Measurements from ENCODE around the gene ZNF662. TPM values are rescaled to one million over a fixed set of nuclear protein-coding genes. Genes with fewer than 3 reads are reported as not detected.
A peak's percentile ranks its signal among the peaks of the same experiment; 100 is the strongest.

ZNF662 gene
- total RNA-seq, 1 donor from 2014 or later: not detected

- no peaks in the 10 kb centered on the region for H3K36me3 Mint-ChIP-seq
These were observed 30.4 kb upstream of the ZNF662 start, which contains the start of gene CYP8B1 for GRCh38 chr3:42875325-42876151. Gene CYP8B1 (minus strand): TSS chr3:42875879. CDS start chr3:42875816, 63 bp downstream.

DNA sequence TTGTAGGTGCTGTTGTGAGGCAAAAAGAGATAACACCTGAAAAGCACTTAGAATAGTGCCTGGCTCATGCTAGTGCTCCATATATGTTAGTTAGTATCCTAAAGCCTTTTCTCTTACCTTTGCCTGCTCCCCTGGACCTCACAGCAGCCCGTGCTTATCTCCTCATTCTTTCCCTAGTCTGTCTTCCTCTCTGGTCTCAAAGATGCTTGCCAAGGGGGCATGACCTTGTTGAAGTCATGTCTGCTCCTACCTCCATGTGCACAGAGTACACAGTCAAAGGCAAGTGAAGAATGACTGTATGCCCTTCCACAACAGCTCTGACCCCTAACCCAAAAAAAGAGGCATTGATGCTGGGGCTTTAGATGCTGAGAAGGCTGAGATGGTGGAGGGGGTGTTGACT is 29.5 kb upstream of the ZNF662 start:
- Mint-ChIP-seq H3K9me3 (no peaks in the 10 kb centered on the region), H3K27me3 (peaks cover 22% of the 10 kb centered on the region), H3K4me3 (no peak overlapping the region), H3K4me1 (ENCODE audit: unreplicated experiment) (peaks cover 5% of the 10 kb centered on the region), H3K27ac (no peak overlapping the region), H3K36me3 (no peaks in the 10 kb centered on the region)
- DNase-seq (ENCODE audit: extremely low spot score, unreplicated experiment): no peak
- TF ChIP-seq, protein P1, sequence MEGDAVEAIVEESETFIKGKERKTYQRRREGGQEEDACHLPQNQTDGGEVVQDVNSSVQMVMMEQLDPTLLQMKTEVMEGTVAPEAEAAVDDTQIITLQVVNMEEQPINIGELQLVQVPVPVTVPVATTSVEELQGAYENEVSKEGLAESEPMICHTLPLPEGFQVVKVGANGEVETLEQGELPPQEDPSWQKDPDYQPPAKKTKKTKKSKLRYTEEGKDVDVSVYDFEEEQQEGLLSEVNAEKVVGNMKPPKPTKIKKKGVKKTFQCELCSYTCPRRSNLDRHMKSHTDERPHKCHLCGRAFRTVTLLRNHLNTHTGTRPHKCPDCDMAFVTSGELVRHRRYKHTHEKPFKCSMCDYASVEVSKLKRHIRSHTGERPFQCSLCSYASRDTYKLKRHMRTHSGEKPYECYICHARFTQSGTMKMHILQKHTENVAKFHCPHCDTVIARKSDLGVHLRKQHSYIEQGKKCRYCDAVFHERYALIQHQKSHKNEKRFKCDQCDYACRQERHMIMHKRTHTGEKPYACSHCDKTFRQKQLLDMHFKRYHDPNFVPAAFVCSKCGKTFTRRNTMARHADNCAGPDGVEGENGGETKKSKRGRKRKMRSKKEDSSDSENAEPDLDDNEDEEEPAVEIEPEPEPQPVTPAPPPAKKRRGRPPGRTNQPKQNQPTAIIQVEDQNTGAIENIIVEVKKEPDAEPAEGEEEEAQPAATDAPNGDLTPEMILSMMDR (conservative IDR thresholded peaks at IDR 0.05): no peak

More at GRCh38 chr3:42875325-42876151, 30.4 kb upstream of the ZNF662 start, which contains the start of gene CYP8B1:
- no peaks in the 10 kb centered on the region for H3K4me1 Mint-ChIP-seq (ENCODE audit: unreplicated experiment)
- H3K9me3 Mint-ChIP-seq: no peaks in the 10 kb centered on the region
- no peak within 1 kb of the TSS for H3K4me3 Mint-ChIP-seq
- H3K27me3 Mint-ChIP-seq: peaks cover 19% of the 10 kb centered on the region
- DNase-seq (ENCODE audit: extremely low spot score, unreplicated experiment): no peak
- TF ChIP-seq, protein P1 (conservative IDR thresholded peaks at IDR 0.05): no peak
- H3K27ac Mint-ChIP-seq: no peak within 1 kb of the TSS

DNA sequence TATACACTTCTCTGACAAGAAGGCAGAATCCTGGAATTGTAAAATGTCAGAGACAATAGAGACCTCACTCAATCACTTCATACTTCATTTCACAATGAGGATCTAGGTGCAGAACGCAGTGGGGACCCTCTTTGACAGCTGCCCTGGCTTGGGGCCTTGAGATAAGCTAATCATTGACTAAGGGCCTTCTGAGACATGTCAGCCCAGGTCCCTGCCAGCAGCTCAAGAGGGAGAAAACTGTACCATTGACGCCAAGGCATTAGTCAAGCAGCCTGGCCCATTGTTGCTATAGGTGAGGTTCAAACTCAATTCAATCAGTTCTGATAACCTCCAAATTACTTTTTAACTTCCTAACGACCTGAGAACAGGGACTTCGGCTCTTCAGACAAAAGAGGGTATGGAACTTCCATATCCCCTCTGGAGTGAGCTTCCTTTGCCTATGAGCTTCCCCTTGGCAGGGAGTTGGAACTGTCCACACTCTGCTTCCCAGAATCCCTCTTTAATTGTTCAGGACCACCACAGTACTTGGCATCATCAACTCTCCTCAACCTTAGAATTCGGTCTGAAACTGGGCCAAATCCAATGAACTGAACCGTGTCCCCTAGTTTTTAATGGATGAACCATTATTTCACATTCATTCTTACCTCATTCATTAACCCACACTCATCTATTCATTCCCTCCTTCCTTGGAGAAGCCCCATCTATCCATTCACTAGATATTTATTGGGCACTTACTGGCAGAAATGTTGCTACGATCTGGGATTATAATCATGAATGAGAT is 28.8 kb upstream of the ZNF662 start:
- no peaks in the 10 kb centered on the region for H3K36me3 Mint-ChIP-seq

GRCh38 chr3:42877881-42878280 is 28.1 kb upstream of the ZNF662 start:
- Mint-ChIP-seq H3K36me3 (no peaks in the 10 kb centered on the region), H3K4me3 (peak overlapping the region; percentile 6), H3K9me3 (no peaks in the 10 kb centered on the region), H3K27me3 (peaks cover 19% of the 10 kb centered on the region), H3K27ac (no peak overlapping the region), H3K4me1 (ENCODE audit: unreplicated experiment) (peaks cover 8% of the 10 kb centered on the region)
- TF ChIP-seq, protein P1 (conservative IDR thresholded peaks at IDR 0.05): no peak
- DNase-seq (ENCODE audit: extremely low spot score, unreplicated experiment): no peak

More for the DNA sequence above, 28.8 kb upstream of the ZNF662 start:
- DNase-seq (ENCODE audit: extremely low spot score, unreplicated experiment): no peak
- TF ChIP-seq, protein P1 (conservative IDR thresholded peaks at IDR 0.05): no peak
- H3K4me3 Mint-ChIP-seq: no peak overlapping the region
- peaks cover 22% of the 10 kb centered on the region for H3K27me3 Mint-ChIP-seq
- no peaks in the 10 kb centered on the region for H3K9me3 Mint-ChIP-seq
- H3K27ac Mint-ChIP-seq: no peak overlapping the region
- H3K4me1 Mint-ChIP-seq (ENCODE audit: unreplicated experiment): peaks cover 8% of the 10 kb centered on the region

- Mint-ChIP-seq H3K9me3 (no peaks in the 10 kb centered on the region), H3K27ac (peak overlapping the region; percentile 6), H3K4me1 (ENCODE audit: unreplicated experiment) (peaks cover 8% of the 10 kb centered on the region), H3K4me3 (peak overlapping the region; percentile 90), H3K36me3 (no peaks in the 10 kb centered on the region), H3K27me3 (peaks cover 16% of the 10 kb centered on the region)
- TF ChIP-seq, protein P1 (conservative IDR thresholded peaks at IDR 0.05): no peak
- no peak for DNase-seq (ENCODE audit: extremely low spot score, unreplicated experiment)
These were observed 25.8 kb upstream of the ZNF662 start for GRCh38 chr3:42880183-42880582.
